HG02759 (cell line): ENCODE data around the gene C20orf202.

ENCODE experiments used
- ATAC-seq: cut with Tn5 transposase; IDR thresholded peaks from one replicate; pipeline ENCODE4 v1.9.1; 2021; ENCODE audit warnings: mild to moderate bottlenecking, moderate library complexity; ENCODE audit not compliant: unreplicated experiment

Gene C20orf202

GRCh38 chr20:1202762-1203504, at the start of gene C20orf202:
Gene C20orf202, plus strand, starts transcription at chr20:1203454. Its CDS starts 132 bp downstream, at chr20:1203586.
- no peak for ATAC-seq

- ATAC-seq, result no peak
Observed at GRCh38 chr20:1154226-1154625, 49.0 kb upstream of the C20orf202 start.

DNA sequence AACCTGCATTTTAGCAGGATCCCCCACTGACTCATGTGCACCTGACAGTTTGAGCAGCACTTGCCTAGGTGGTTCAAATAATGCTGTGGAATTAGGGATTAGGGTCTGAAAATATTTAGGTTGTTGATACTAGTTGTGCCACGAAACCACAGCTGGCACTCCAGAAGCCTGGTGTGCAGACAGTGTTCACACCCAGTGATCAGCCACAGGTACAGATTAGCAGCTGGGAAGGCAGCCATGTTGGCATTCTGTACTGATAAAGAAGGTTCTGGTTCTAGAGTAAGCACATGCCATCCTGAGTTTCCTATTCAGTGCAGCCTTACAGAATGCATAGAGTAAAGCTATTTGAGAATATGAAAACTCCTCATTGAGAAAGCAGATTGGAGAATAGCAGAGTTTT, 48.6 kb upstream of the C20orf202 start:
- no peak for ATAC-seq

GRCh38 chr20:1155342-1155741, 47.9 kb upstream of the C20orf202 start:
- ATAC-seq, result no peak

- ATAC-seq, result no peak
Observed at GRCh38 chr20:1160496-1160895, 42.8 kb upstream of the C20orf202 start.

- no peak for ATAC-seq
Observed at GRCh38 chr20:1160991-1161390, 42.3 kb upstream of the C20orf202 start.

- ATAC-seq, result no peak
Observed at GRCh38 chr20:1163105-1163504, 40.1 kb upstream of the C20orf202 start.

- ATAC-seq, result no peak
Observed at GRCh38 chr20:1163653-1164052, 39.6 kb upstream of the C20orf202 start.

DNA sequence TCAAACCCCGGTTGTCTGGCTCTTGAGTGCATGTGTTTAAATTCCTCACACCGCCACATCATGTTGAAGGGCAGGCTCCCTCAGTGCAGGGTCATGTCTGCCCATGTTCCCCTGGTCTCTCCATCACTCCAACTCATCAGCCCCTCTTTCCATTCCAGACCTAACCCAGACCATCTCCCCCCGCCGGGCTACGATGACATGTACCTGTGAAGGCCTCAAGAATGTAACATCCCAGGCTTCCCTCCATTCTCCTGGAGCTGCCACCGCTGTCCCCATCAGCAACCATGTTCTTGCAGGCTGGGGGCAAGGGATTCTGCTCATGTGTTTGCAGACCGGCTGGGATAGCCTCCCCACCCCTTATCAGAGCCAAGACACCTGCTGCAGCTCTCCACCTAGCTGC, 38.4 kb upstream of the C20orf202 start:
- no peak for ATAC-seq

- ATAC-seq, result no peak
Observed at GRCh38 chr20:1165521-1165920, 37.7 kb upstream of the C20orf202 start.

DNA sequence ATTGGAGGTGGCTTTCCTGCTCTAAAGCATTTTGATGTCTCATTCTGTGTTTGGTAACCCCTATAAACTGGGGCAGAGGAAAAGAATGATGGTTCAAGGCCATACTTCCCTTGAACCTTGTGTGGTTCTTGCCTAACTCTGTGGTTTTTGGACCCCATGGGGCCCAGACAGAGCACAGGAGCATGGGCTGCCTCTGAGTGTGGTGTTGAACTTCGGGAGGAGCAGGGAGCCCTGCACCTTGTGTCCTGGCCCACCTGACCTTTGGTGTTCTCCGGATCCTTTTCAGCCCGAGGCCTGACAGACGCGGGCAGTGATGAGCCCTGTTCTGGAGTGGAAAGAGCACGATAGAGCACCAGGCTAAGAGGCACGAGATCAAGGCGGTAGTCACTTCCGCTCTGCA, 37.3 kb upstream of the C20orf202 start:
- no peak for ATAC-seq

DNA sequence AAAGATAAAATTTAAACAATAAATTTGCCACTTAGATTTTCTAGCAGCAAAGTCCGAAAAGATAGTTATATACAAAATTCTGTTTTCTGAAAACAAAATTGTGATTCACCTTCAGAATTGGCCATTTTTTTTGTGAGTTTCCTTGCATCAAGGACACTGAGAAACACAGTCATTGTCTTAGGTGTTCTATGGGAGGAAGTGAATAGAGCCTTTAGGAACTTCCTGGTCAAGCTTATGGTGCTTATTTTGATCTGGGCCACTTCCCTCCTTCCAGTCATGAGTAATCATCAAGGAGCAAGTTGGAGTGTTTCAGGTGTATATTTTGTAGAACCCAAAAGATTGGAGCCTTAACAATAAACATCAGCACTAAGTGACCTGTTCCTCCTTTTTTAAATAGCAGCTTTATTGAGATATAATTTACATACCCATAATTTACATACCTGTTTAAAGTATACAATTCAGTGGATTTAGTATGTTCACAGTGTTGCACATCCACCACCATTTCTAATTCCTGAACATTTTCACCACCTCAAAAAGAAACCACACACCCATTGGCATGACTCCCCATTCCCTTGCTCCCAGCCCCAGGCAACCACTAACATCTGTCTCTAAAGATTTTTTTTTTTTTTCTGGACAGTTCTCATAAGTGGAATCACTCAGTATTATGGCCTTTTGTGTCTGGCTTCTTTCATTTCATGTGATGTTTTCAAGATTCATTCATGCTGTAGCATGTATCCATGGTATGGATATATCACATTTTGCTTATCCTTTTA, 36.1 kb upstream of the C20orf202 start:
- no peak for ATAC-seq

GRCh38 chr20:1169224-1169623, 34.0 kb upstream of the C20orf202 start:
- ATAC-seq, result no peak

DNA sequence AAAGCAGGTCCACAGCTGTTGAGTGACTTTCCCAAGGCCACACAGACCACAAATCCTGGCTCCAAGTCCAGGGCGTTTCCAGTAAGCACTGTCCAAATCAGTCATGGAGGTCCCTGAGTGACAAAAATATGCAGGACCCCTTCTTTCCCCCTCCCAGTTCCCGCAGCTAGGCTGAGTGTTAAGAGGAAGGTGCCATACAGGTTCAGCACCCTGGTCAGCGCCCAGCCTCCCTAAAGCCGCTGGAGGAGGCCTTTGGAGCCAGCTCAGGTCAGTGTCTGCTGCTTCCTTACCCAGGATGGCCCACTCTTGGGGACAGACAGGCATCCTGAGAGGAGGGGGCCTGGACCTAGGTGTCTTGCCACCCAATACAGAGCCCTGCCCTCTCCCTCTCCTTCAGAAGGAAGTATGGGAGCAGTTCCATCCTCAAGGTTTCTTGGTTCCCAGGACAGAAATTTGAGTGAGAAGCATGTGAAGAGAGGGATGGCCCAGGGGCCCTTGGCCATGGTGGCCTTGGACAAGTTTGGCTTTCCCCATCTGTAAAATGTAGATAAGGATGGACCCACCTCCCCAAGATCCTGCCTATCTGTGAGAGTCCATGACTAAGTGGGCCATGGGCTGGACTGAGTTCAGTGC, 31.7 kb upstream of the C20orf202 start:
- ATAC-seq, result no peak

- ATAC-seq, result no peak
Observed at GRCh38 chr20:1173698-1174097, 29.6 kb upstream of the C20orf202 start.

- no peak for ATAC-seq
Observed at GRCh38 chr20:1174787-1175186, 28.5 kb upstream of the C20orf202 start.

DNA sequence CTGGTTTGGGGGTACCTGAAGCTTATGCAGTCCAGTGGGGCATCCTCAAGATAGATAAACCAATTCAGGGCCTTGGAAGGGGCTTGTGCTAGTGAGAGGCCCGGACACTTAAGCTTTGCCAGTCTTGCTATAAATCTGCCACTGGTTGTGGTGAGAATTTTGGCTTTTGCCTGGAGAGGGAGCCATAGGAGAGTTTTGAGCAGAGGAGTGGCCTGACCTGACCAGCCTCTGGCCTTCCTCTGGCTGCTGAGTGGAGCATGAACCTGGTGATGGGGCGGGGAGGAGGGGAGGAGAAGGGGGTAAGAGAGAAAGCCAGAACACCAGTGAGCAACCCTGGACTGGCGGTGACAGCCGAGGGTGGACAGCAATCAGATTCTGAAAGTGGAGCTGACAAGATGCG, 25.6 kb upstream of the C20orf202 start:
- ATAC-seq, result no peak

DNA sequence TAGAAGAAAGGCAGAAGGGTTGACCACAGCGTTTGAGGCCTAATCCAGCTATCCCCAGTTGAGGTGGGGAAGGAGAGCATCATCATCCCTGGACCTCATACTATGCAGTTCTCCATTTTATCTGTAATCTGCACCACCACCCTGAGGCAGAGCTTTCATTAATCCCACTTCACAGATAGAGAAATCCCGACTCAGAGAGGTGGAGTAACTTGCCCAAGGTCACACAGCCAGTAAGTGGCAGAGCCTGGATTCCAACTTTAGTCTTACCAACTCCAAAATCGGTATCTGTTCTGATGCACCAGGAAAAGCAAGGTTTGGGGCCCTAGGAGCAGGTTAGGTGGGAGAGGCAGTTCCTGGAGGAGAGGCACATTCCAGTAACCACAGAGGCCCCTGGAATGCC, 25.2 kb upstream of the C20orf202 start:
- ATAC-seq, result no peak

GRCh38 chr20:1178623-1179022, 24.6 kb upstream of the C20orf202 start:
- no peak for ATAC-seq

- no peak for ATAC-seq
Observed at GRCh38 chr20:1180949-1181348, 22.3 kb upstream of the C20orf202 start.

DNA sequence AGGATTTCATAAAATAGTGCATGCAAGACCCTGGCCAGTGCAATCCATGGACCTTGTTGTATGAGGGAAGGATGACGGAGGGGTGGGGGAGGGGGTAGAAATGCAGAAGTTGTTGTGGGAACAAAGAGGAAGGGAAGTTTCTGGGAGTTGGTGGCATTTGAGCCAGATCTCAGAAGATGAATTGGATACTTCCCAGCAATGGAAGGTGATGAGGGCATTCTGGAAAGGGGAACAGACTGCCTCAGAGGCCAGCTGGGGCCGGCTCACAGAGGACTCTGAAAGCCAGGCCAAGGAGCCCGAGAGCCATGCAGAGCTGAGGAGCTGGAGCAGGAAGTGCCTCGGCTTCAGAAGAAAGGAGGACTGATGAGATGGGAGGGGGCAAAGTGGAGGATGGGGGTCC, 21.1 kb upstream of the C20orf202 start:
- no peak for ATAC-seq

DNA sequence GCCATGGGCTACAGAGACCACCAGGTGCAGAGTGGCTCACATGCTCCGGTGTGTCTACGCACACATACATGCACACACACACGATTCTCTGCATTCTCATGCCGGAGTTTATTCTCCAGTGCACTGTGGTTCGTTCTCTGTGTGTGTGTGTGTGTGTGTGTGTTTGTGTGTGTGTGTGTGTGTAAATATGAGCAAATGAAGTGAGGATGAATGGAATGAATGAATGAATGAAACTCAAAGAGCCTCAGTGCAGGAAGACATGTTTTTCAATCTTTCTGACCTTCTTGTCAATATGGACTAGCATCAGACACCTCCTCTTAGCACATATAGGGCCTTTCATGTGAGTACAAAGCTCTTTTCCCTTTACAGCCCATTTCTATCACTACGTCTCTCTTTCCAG, 20.1 kb upstream of the C20orf202 start:
- no peak for ATAC-seq
